Measurements from ENCODE around the gene AOAH. TPM values are rescaled to one million over a fixed set of nuclear protein-coding genes. Genes with fewer than 3 reads are reported as not detected.

AOAH gene
- total RNA-seq, 2 donors from 2014 or later, result 2.5 to 7.2 TPM

- DNase-seq (ENCODE audit: low spot score), result no peak
- peaks cover 0 to 13% of the 10 kb centered on the region in 2 donors for H3K4me1 ChIP-seq
- no peaks in the 10 kb centered on the region for H3K36me3 ChIP-seq
- no peaks in the 10 kb centered on the region for H3K27me3 ChIP-seq
- H3K4me3 ChIP-seq, result no peak overlapping the region
- no peak for TF ChIP-seq CTCF (IDR thresholded peaks at IDR 0.05)
- no peak overlapping the region for H3K27ac ChIP-seq
- no peaks in the 10 kb centered on the region for H3K9me3 ChIP-seq
These were observed 159.8 kb downstream of the AOAH start for GRCh38 chr7:36564489-36564888.

GRCh38 chr7:36563706-36564327 is 160.5 kb downstream of the AOAH start:
- Histone ChIP-seq H3K9me3 (no peaks in the 10 kb centered on the region), H3K36me3 (no peaks in the 10 kb centered on the region), H3K4me3 (no peak overlapping the region), H3K4me1 (peaks cover 0 to 13% of the 10 kb centered on the region in 2 donors), H3K27ac (no peak overlapping the region), H3K27me3 (no peaks in the 10 kb centered on the region)
- DNase-seq (ENCODE audit: low spot score), result no peak
- no peak for TF ChIP-seq CTCF (IDR thresholded peaks at IDR 0.05)

- H3K4me3 ChIP-seq, result no peak overlapping the region
- peaks cover 0 to 13% of the 10 kb centered on the region in 2 donors for H3K4me1 ChIP-seq
- DNase-seq (ENCODE audit: low spot score), result no peak
- TF ChIP-seq CTCF (IDR thresholded peaks at IDR 0.05), result no peak
- no peaks in the 10 kb centered on the region for H3K9me3 ChIP-seq
- H3K36me3 ChIP-seq, result no peaks in the 10 kb centered on the region
- no peaks in the 10 kb centered on the region for H3K27me3 ChIP-seq
- H3K27ac ChIP-seq, result no peak overlapping the region
These were observed 162.2 kb downstream of the AOAH start for GRCh38 chr7:36562121-36562520.

GRCh38 chr7:36549029-36549428 is 175.3 kb downstream of the AOAH start:
- Histone ChIP-seq H3K4me3 (no peak overlapping the region), H3K27ac (no peak overlapping the region), H3K27me3 (no peaks in the 10 kb centered on the region), H3K36me3 (no peaks in the 10 kb centered on the region), H3K9me3 (no peaks in the 10 kb centered on the region), H3K4me1 (no peaks in the 10 kb centered on the region)
- no peak for DNase-seq (ENCODE audit: low spot score)
- no peak for TF ChIP-seq CTCF (IDR thresholded peaks at IDR 0.05)

- no peaks in the 10 kb centered on the region for H3K27me3 ChIP-seq
- H3K4me1 ChIP-seq, result no peaks in the 10 kb centered on the region
- no peak for TF ChIP-seq CTCF (IDR thresholded peaks at IDR 0.05)
- no peak overlapping the region for H3K4me3 ChIP-seq
- no peak overlapping the region for H3K27ac ChIP-seq
- H3K9me3 ChIP-seq, result no peaks in the 10 kb centered on the region
- DNase-seq (ENCODE audit: low spot score), result no peak
- H3K36me3 ChIP-seq, result no peaks in the 10 kb centered on the region
These were observed 176.9 kb downstream of the AOAH start for GRCh38 chr7:36547416-36547815.

- no peaks in the 10 kb centered on the region for H3K9me3 ChIP-seq
- DNase-seq (ENCODE audit: low spot score), result no peak
- no peaks in the 10 kb centered on the region for H3K36me3 ChIP-seq
- H3K4me3 ChIP-seq, result no peak overlapping the region
- TF ChIP-seq CTCF (IDR thresholded peaks at IDR 0.05), result no peak
- no peaks in the 10 kb centered on the region for H3K4me1 ChIP-seq
- H3K27me3 ChIP-seq, result no peaks in the 10 kb centered on the region
- no peak overlapping the region for H3K27ac ChIP-seq
These were observed 178.0 kb downstream of the AOAH start for GRCh38 chr7:36546331-36546730.
